SK-N-SH treated with all-trans-retinoic acid at 6 μM for 48 hours (cell line): ENCODE results near the gene GBE1.

Experiments used
- ATAC-seq: fragments of 200-7000 bp; cut with Tn5 transposase; 3 replicates; pipeline ENCODE4 v1.9.1; 2020; ENCODE audit warnings: mild to moderate bottlenecking, moderate library complexity
- ARNTL ChIP-seq: fragments of 450-650 bp; formaldehyde crosslinking; IDR thresholded peaks from 2 replicates; pipeline ENCODE4 v1.5.0; 2020; ENCODE audit warnings: low read depth, mild to moderate bottlenecking, moderate library complexity, borderline replicate concordance
- BACH2 ChIP-seq: fragments of 250-450 bp; sonication (Bioruptor Pico); IDR thresholded peaks from 2 replicates; pipeline ENCODE4 v1.9.0; 2021; ENCODE audit warnings: mild to moderate bottlenecking, borderline replicate concordance
- CSDC2 ChIP-seq: fragments of 250-450 bp; sonication (Bioruptor Pico); IDR thresholded peaks from 2 replicates; pipeline ENCODE4 v1.5.0; 2020; ENCODE audit warnings: mild to moderate bottlenecking, moderate library complexity
- CSRNP3 ChIP-seq: fragments of 250-450 bp; sonication (Bioruptor Pico); IDR thresholded peaks from 2 replicates; pipeline ENCODE4 v1.5.1; 2021; ENCODE audit warnings: mild to moderate bottlenecking, moderate library complexity
- ESRRG ChIP-seq: fragments of 250-450 bp; sonication (Bioruptor Pico); IDR thresholded peaks from 2 replicates; pipeline ENCODE4 v1.6.1; 2021; ENCODE audit warnings: mild to moderate bottlenecking
- GLIS3 ChIP-seq: fragments of 250-450 bp; sonication (Bioruptor Pico); IDR thresholded peaks from 2 replicates; pipeline ENCODE4 v1.5.0; 2020; ENCODE audit warnings: mild to moderate bottlenecking, moderate library complexity
- ISL1 ChIP-seq: fragments of 250-450 bp; sonication (Bioruptor Pico); IDR thresholded peaks from 2 replicates; pipeline ENCODE4 v2.1.2; 2022; ENCODE audit warnings: mild to moderate bottlenecking, moderate library complexity
- OSR1 ChIP-seq: fragments of 250-450 bp; sonication (Bioruptor Pico); IDR thresholded peaks from 2 replicates; pipeline ENCODE4 v1.8.0; 2022; ENCODE audit warnings: moderate library complexity, mild to moderate bottlenecking, inconsistent platforms
- POU6F1 ChIP-seq: fragments of 250-450 bp; sonication (Bioruptor Pico); IDR thresholded peaks from 2 replicates; pipeline ENCODE4 v1.8.0; 2021; ENCODE audit warnings: low read depth, mild to moderate bottlenecking, moderate library complexity, borderline replicate concordance
- PPARA ChIP-seq: fragments of 250-450 bp; sonication (Bioruptor Pico); IDR thresholded peaks from 2 replicates; pipeline ENCODE4 v1.5.0; 2020; ENCODE audit warnings: mild to moderate bottlenecking, borderline replicate concordance
- RARB ChIP-seq: fragments of 250-450 bp; sonication (Bioruptor Pico); IDR thresholded peaks from 2 replicates; pipeline ENCODE4 v1.8.0; 2021; ENCODE audit warnings: mild to moderate bottlenecking, moderate library complexity
- SNAI2 ChIP-seq: fragments of 250-450 bp; sonication (Bioruptor Pico); IDR thresholded peaks from 2 replicates; pipeline ENCODE4 v1.5.0; 2020; ENCODE audit warnings: mild to moderate bottlenecking, moderate library complexity
- TCF4 ChIP-seq: fragments of 250-450 bp; sonication (Bioruptor Pico); IDR thresholded peaks from 2 replicates; pipeline ENCODE4 v1.8.0; 2021; ENCODE audit warnings: mild to moderate bottlenecking, moderate library complexity, borderline replicate concordance
- TOX ChIP-seq: fragments of 250-450 bp; sonication (Bioruptor Pico); IDR thresholded peaks from 2 replicates; pipeline ENCODE4 v1.8.0; 2021; ENCODE audit warnings: mild to moderate bottlenecking, moderate library complexity, borderline replicate concordance
- TSHZ2 ChIP-seq: fragments of 250-450 bp; sonication (Bioruptor Pico); IDR thresholded peaks from 2 replicates; pipeline ENCODE4 v1.5.0; 2020; ENCODE audit warnings: mild to moderate bottlenecking, moderate library complexity
- ZC3H10 ChIP-seq: fragments of 250-450 bp; sonication (Bioruptor Pico); IDR thresholded peaks from 2 replicates; pipeline ENCODE4 v1.5.1; 2021; ENCODE audit warnings: mild to moderate bottlenecking, moderate library complexity
- ZFP3 ChIP-seq: fragments of 250-450 bp; sonication (Bioruptor Pico); IDR thresholded peaks from 2 replicates; pipeline ENCODE4 v1.5.0; 2020; ENCODE audit warnings: mild to moderate bottlenecking, moderate library complexity
- ZFP30 ChIP-seq: fragments of 450-650 bp; formaldehyde crosslinking; IDR thresholded peaks from 2 replicates; pipeline ENCODE4 v1.5.0; 2022; ENCODE audit warnings: mild to moderate bottlenecking, moderate library complexity
- ZNF565 ChIP-seq: fragments of 450-650 bp; formaldehyde crosslinking; conservative IDR thresholded peaks from 2 replicates; pipeline ENCODE4 v1.5.0; 2020; ENCODE audit warnings: low read depth, mild to moderate bottlenecking, moderate library complexity
- ZNF70 ChIP-seq: fragments of 450-650 bp; formaldehyde crosslinking; IDR thresholded peaks from 2 replicates; pipeline ENCODE4 v1.5.0; 2020; ENCODE audit warnings: mild to moderate bottlenecking, moderate library complexity
- ZNF8 ChIP-seq: fragments of 450-650 bp; formaldehyde crosslinking; IDR thresholded peaks from 2 replicates; pipeline ENCODE4 v1.5.0; 2020; ENCODE audit warnings: mild to moderate bottlenecking, moderate library complexity

Gene GBE1

GRCh38 chr3:81531846-81532245 is 229.6 kb downstream of the GBE1 start:
- ATAC-seq: no peak
- TF ChIP-seq ZC3H10 (no peak), TSHZ2 (CRISPR knock-in tag) (no peak), OSR1 (CRISPR knock-in tag) (no peak), PPARA (CRISPR knock-in tag) (no peak), POU6F1 (no peak), RARB (CRISPR knock-in tag) (no peak), ZNF70 (CRISPR knock-in tag) (no peak), ZNF8 (CRISPR knock-in tag) (no peak), CSDC2 (CRISPR knock-in tag) (no peak), ISL1 (no peak), ZNF565 (CRISPR knock-in tag) (no peak), ZFP3 (CRISPR knock-in tag) (no peak), SNAI2 (CRISPR knock-in tag) (no peak), ARNTL (CRISPR knock-in tag) (no peak), TOX (no peak), CSRNP3 (CRISPR knock-in tag) (no peak), ESRRG (no peak)

GRCh38 chr3:81531263-81531662 is 230.2 kb downstream of the GBE1 start:
- ATAC-seq: no peak

More at GRCh38 chr3:81531263-81531662, 230.2 kb downstream of the GBE1 start:
- TF ChIP-seq RARB (CRISPR knock-in tag) (no peak), ZNF565 (CRISPR knock-in tag) (no peak), PPARA (CRISPR knock-in tag) (no peak), ESRRG (no peak), ISL1 (no peak), TSHZ2 (CRISPR knock-in tag) (no peak), POU6F1 (no peak), SNAI2 (CRISPR knock-in tag) (no peak), TOX (no peak), ZFP3 (CRISPR knock-in tag) (no peak), CSDC2 (CRISPR knock-in tag) (no peak), CSRNP3 (CRISPR knock-in tag) (no peak), ZC3H10 (no peak), GLIS3 (CRISPR knock-in tag) (no peak), OSR1 (CRISPR knock-in tag) (no peak), ZFP30 (CRISPR knock-in tag) (no peak), ARNTL (CRISPR knock-in tag) (no peak), ZNF70 (CRISPR knock-in tag) (no peak), BACH2 (CRISPR knock-in tag) (no peak), TCF4 (CRISPR knock-in tag) (no peak)
- TF ChIP-seq, all 23 proteins: peak for 0
